T-helper 2 cell treated with Interferon-gamma antibody and Interleukin-4, amounts not matched to agents 100 ng/mL and 5 ng/mL, for 36 hours (primary cell): ENCODE measurements around the gene PHLPP1. TPM values are rescaled to one million over a fixed set of nuclear protein-coding genes. Genes with fewer than 3 reads are reported as not detected.

Source experiments
- intact Hi-C: fragments of 100-400 bp; cut with micrococcal nuclease; formaldehyde crosslinking; loops from one replicate; pipeline ENCODE4 v1.15.1; 2023
- total RNA-seq: library from RNA; stranded (reverse); gene quantifications from 2 replicates; pipeline ENCODE4 v1.2.3, GENCODE V29; 2022

The PHLPP1 gene
- total RNA-seq, 1 donor from 2014 or later: 12.7 TPM

- intact Hi-C loops: no loop called here
Observed at GRCh38 chr18:62974388-62974787, 259.0 kb downstream of the PHLPP1 start.

- intact Hi-C loops: no loop called here
Observed at GRCh38 chr18:62974928-62975675, 259.8 kb downstream of the PHLPP1 start.

- intact Hi-C loops: no loop called here
Observed at GRCh38 chr18:62975785-62976184, 260.4 kb downstream of the PHLPP1 start.

GRCh38 chr18:62976227-62976626 lies 260.9 kb downstream of the PHLPP1 start:
- intact Hi-C loops: no loop called here

GRCh38 chr18:62977512-62977911 lies 262.2 kb downstream of the PHLPP1 start:
- intact Hi-C loops: no loop called here

GRCh38 chr18:62978251-62979049 lies 263.1 kb downstream of the PHLPP1 start:
- intact Hi-C loops: no loop called here

GRCh38 chr18:62979176-62979575 lies 263.8 kb downstream of the PHLPP1 start:
- intact Hi-C loops: no loop called here

GRCh38 chr18:62979900-62980299 lies 264.6 kb downstream of the PHLPP1 start:
- intact Hi-C loops: loop anchor here (5.0 to 10.0 kb wide), 2 partner anchors 655 to 793 kb away; partner anchors contain the start of genes PIGN, RELCH and TNFRSF11A

- intact Hi-C loops: loop anchor here (5.0 to 10.0 kb wide), 2 partner anchors 657 to 794 kb away; partner anchors contain the start of genes PIGN, RELCH and TNFRSF11A
Observed at GRCh38 chr18:62981566-62981965, 266.2 kb downstream of the PHLPP1 start.

- intact Hi-C loops: loop anchor here (1.0 to 10.0 kb wide), 5 partner anchors 267 to 795 kb away; partner anchors contain the start of genes PHLPP1, PIGN, RELCH and TNFRSF11A
Observed at GRCh38 chr18:62982600-62983251, 267.4 kb downstream of the PHLPP1 start.

- intact Hi-C loops: loop anchor here (5.0 to 10.0 kb wide), 2 partner anchors 660 to 797 kb away; partner anchors contain the start of genes PIGN, RELCH and TNFRSF11A
Observed at GRCh38 chr18:62984656-62985315, 269.4 kb downstream of the PHLPP1 start.

GRCh38 chr18:62986490-62986889 lies 271.1 kb downstream of the PHLPP1 start:
- intact Hi-C loops: loop anchor here (10.0 kb wide), 1 partner anchor 662 kb away; the partner anchor contains the start of gene TNFRSF11A

GRCh38 chr18:62987055-62987830 lies 271.9 kb downstream of the PHLPP1 start:
- intact Hi-C loops: loop anchor here (10.0 kb wide), 1 partner anchor 662 kb away; the partner anchor contains the start of gene TNFRSF11A

GRCh38 chr18:62987859-62988258 lies 272.5 kb downstream of the PHLPP1 start:
- intact Hi-C loops: loop anchor here (10.0 kb wide), 1 partner anchor 663 kb away; the partner anchor contains the start of gene TNFRSF11A

- intact Hi-C loops: loop anchor here (10.0 kb wide), 1 partner anchor 664 kb away; the partner anchor contains the start of gene TNFRSF11A
Observed at GRCh38 chr18:62988471-62988870, 273.1 kb downstream of the PHLPP1 start.

- intact Hi-C loops: loop anchor here (10.0 kb wide), 1 partner anchor 664 kb away; the partner anchor contains the start of gene TNFRSF11A
Observed at GRCh38 chr18:62989195-62989594, 273.9 kb downstream of the PHLPP1 start.

GRCh38 chr18:62990653-62991052 lies 275.3 kb downstream of the PHLPP1 start:
- intact Hi-C loops: no loop called here

GRCh38 chr18:62991389-62991788 lies 276.0 kb downstream of the PHLPP1 start:
- intact Hi-C loops: no loop called here

- intact Hi-C loops: no loop called here
Observed at GRCh38 chr18:62991959-62992358, 276.6 kb downstream of the PHLPP1 start.
